ENCODE results near the gene PDSS2.

Gene PDSS2

GRCh38 chr6:107246972-107247615, 212.3 kb downstream of the PDSS2 start:
- H3K79me2 ChIP-seq (ENCODE audit: insufficient read depth, low read length): no peaks in the 10 kb centered on the region
- H4K20me1 ChIP-seq (ENCODE audit: low read depth, low read length): no peaks in the 10 kb centered on the region
- H3K9ac ChIP-seq (ENCODE audit: low read length): no peak overlapping the region
- H3K9me2 ChIP-seq (replicated peaks; ENCODE audit: insufficient read depth, low read length): no peaks in the 10 kb centered on the region
- H3K4me3 ChIP-seq (ENCODE audit: insufficient read depth, low read length, poor library complexity, severe bottlenecking): no peak overlapping the region
- no peak overlapping the region for H3K27ac ChIP-seq (ENCODE audit: low read depth, low read length)
- no peaks in the 10 kb centered on the region for H3F3A ChIP-seq (ENCODE audit: insufficient read depth)
- TF ChIP-seq EZH2phosphoT487 (conservative IDR thresholded peaks at IDR 0.05; ENCODE audit: low read length) (no peak), CTCF (IDR thresholded peaks at IDR 0.05; ENCODE audit: insufficient read depth, low read length, poor library complexity, severe bottlenecking) (no peak)
- H3K9me3 ChIP-seq (ENCODE audit: insufficient read depth, low read length): no peaks in the 10 kb centered on the region
- no peak overlapping the region for H3K4me2 ChIP-seq (ENCODE audit: low read depth, low read length, poor library complexity, severe bottlenecking)
- no peaks in the 10 kb centered on the region for H3K36me3 ChIP-seq (ENCODE audit: low read length)
- H3K27me3 ChIP-seq (ENCODE audit: low read length): no peaks in the 10 kb centered on the region
- no peak overlapping the region for H2AFZ ChIP-seq (ENCODE audit: low read depth, low read length, severe bottlenecking)

GRCh38 chr6:107246249-107246971, 213.0 kb downstream of the PDSS2 start:
- Histone ChIP-seq H4K20me1 (ENCODE audit: low read depth, low read length) (no peaks in the 10 kb centered on the region), H3K79me2 (ENCODE audit: insufficient read depth, low read length) (no peaks in the 10 kb centered on the region), H3K27me3 (ENCODE audit: low read length) (no peaks in the 10 kb centered on the region), H2AFZ (ENCODE audit: low read depth, low read length, severe bottlenecking) (no peak overlapping the region), H3K9me3 (ENCODE audit: insufficient read depth, low read length) (no peaks in the 10 kb centered on the region), H3K9me2 (replicated peaks; ENCODE audit: insufficient read depth, low read length) (no peaks in the 10 kb centered on the region), H3K4me3 (ENCODE audit: insufficient read depth, low read length, poor library complexity, severe bottlenecking) (no peak overlapping the region), H3K4me2 (ENCODE audit: low read depth, low read length, poor library complexity, severe bottlenecking) (no peak overlapping the region), H3K27ac (ENCODE audit: low read depth, low read length) (no peak overlapping the region), H3K36me3 (ENCODE audit: low read length) (no peaks in the 10 kb centered on the region), H3F3A (ENCODE audit: insufficient read depth) (no peaks in the 10 kb centered on the region), H3K9ac (ENCODE audit: low read length) (no peak overlapping the region)
- TF ChIP-seq EZH2phosphoT487 (conservative IDR thresholded peaks at IDR 0.05; ENCODE audit: low read length) (no peak), CTCF (IDR thresholded peaks at IDR 0.05; ENCODE audit: insufficient read depth, low read length, poor library complexity, severe bottlenecking) (no peak)

GRCh38 chr6:107244742-107245480, 214.5 kb downstream of the PDSS2 start:
- no peaks in the 10 kb centered on the region for H3K36me3 ChIP-seq (ENCODE audit: low read length)
- no peak for TF ChIP-seq EZH2phosphoT487 (conservative IDR thresholded peaks at IDR 0.05; ENCODE audit: low read length)
- TF ChIP-seq CTCF (IDR thresholded peaks at IDR 0.05; ENCODE audit: insufficient read depth, low read length, poor library complexity, severe bottlenecking): no peak
- no peaks in the 10 kb centered on the region for H3K79me2 ChIP-seq (ENCODE audit: insufficient read depth, low read length)
- no peaks in the 10 kb centered on the region for H3K27me3 ChIP-seq (ENCODE audit: low read length)
- no peaks in the 10 kb centered on the region for H3K9me2 ChIP-seq (replicated peaks; ENCODE audit: insufficient read depth, low read length)
- no peak overlapping the region for H3K9ac ChIP-seq (ENCODE audit: low read length)
- H3K27ac ChIP-seq (ENCODE audit: low read depth, low read length): no peak overlapping the region
- no peak overlapping the region for H3K4me2 ChIP-seq (ENCODE audit: low read depth, low read length, poor library complexity, severe bottlenecking)
- H4K20me1 ChIP-seq (ENCODE audit: low read depth, low read length): no peaks in the 10 kb centered on the region
- H3K4me3 ChIP-seq (ENCODE audit: insufficient read depth, low read length, poor library complexity, severe bottlenecking): no peak overlapping the region
- H3F3A ChIP-seq (ENCODE audit: insufficient read depth): no peaks in the 10 kb centered on the region
- no peak overlapping the region for H2AFZ ChIP-seq (ENCODE audit: low read depth, low read length, severe bottlenecking)
- no peaks in the 10 kb centered on the region for H3K9me3 ChIP-seq (ENCODE audit: insufficient read depth, low read length)

Data from SU-DHL-6 (cell line).